ENCODE data around the gene CAAP1.

CAAP1 gene

GRCh38 chr9:26892251-26893029, at the start of gene CAAP1 (continued):
- TF ChIP-seq ZNF548 (tag by site-specific recombination; IDR thresholded peaks at IDR 0.05) (no peak), ZNF114 (tag by site-specific recombination; IDR thresholded peaks at IDR 0.05) (no peak), HOXA7 (CRISPR knock-in tag; IDR thresholded peaks at IDR 0.05; ENCODE audit: borderline replicate concordance) (no peak), ZNF404 (tag by site-specific recombination; IDR thresholded peaks at IDR 0.05) (no peak), ZNF654 (tag by site-specific recombination; IDR thresholded peaks at IDR 0.05; ENCODE audit: low read depth) (no peak), ZNF623 (tag by site-specific recombination; IDR thresholded peaks at IDR 0.05) (0 out of 2 replicates have a peak, but pooled peaks have one; percentile 12), ZNF701 (tag by site-specific recombination; IDR thresholded peaks at IDR 0.05) (no peak), ZNF501 (tag by site-specific recombination; IDR thresholded peaks at IDR 0.05) (peak; percentile 90), GLIS2 (tag by site-specific recombination; IDR thresholded peaks at IDR 0.05) (peak; percentile 46; the same call in 1 of the 2 replicates), ZNF785 (tag by site-specific recombination; IDR thresholded peaks at IDR 0.05) (0 out of 2 replicates have a peak, but pooled peaks have one; percentile 31), ZNF621 (tag by site-specific recombination; IDR thresholded peaks at IDR 0.05) (no peak), MZF1 (tag by site-specific recombination; IDR thresholded peaks at IDR 0.05; ENCODE audit: borderline replicate concordance) (peak; percentile 27), ZNF350 (tag by site-specific recombination; IDR thresholded peaks at IDR 0.05) (no peak), ZNF529 (tag by site-specific recombination; IDR thresholded peaks at IDR 0.05; ENCODE audit: insufficient replicate concordance) (no peak), ZNF266 (tag by site-specific recombination; IDR thresholded peaks at IDR 0.05; ENCODE audit: low read depth) (no peak), EGR2 (tag by site-specific recombination; IDR thresholded peaks at IDR 0.05; ENCODE audit: low read depth) (peak; percentile 81), ZSCAN16 (tag by site-specific recombination; IDR thresholded peaks at IDR 0.05) (no peak), CTCF (tag by site-specific recombination; IDR thresholded peaks at IDR 0.05) (peak; percentile 70), ZNF394 (tag by site-specific recombination; IDR thresholded peaks at IDR 0.05; ENCODE audit: borderline replicate concordance) (peak; percentile 98), REST (tag by site-specific recombination; IDR thresholded peaks at IDR 0.05) (peak; percentile 66), ZNF433 (tag by site-specific recombination; IDR thresholded peaks at IDR 0.05; ENCODE audit: low read depth) (no peak), ZNF10 (tag by site-specific recombination; IDR thresholded peaks at IDR 0.05) (no peak), ZNF19 (tag by site-specific recombination; IDR thresholded peaks at IDR 0.05; ENCODE audit: low read depth) (no peak), ZNF514 (tag by site-specific recombination; IDR thresholded peaks at IDR 0.05) (no peak), ZNF391 (tag by site-specific recombination; IDR thresholded peaks at IDR 0.05; ENCODE audit: borderline replicate concordance, low read depth) (no peak; the same call in 1 of the 2 replicates), ZNF561 (tag by site-specific recombination; IDR thresholded peaks at IDR 0.05; ENCODE audit: borderline replicate concordance) (0 out of 2 replicates have a peak, but pooled peaks have one; percentile 66), ZNF175 (tag by site-specific recombination; IDR thresholded peaks at IDR 0.05) (no peak), ZNF560 (tag by site-specific recombination; IDR thresholded peaks at IDR 0.05; ENCODE audit: borderline replicate concordance) (no peak), ZFP37 (tag by site-specific recombination; IDR thresholded peaks at IDR 0.05) (peak; percentile 27; the same call in 1 of the 2 replicates)
- TF ChIP-seq, protein P1, sequence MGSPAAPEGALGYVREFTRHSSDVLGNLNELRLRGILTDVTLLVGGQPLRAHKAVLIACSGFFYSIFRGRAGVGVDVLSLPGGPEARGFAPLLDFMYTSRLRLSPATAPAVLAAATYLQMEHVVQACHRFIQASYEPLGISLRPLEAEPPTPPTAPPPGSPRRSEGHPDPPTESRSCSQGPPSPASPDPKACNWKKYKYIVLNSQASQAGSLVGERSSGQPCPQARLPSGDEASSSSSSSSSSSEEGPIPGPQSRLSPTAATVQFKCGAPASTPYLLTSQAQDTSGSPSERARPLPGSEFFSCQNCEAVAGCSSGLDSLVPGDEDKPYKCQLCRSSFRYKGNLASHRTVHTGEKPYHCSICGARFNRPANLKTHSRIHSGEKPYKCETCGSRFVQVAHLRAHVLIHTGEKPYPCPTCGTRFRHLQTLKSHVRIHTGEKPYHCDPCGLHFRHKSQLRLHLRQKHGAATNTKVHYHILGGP (tag by site-specific recombination; IDR thresholded peaks at IDR 0.05), result no peak
- TF ChIP-seq, protein P2, sequence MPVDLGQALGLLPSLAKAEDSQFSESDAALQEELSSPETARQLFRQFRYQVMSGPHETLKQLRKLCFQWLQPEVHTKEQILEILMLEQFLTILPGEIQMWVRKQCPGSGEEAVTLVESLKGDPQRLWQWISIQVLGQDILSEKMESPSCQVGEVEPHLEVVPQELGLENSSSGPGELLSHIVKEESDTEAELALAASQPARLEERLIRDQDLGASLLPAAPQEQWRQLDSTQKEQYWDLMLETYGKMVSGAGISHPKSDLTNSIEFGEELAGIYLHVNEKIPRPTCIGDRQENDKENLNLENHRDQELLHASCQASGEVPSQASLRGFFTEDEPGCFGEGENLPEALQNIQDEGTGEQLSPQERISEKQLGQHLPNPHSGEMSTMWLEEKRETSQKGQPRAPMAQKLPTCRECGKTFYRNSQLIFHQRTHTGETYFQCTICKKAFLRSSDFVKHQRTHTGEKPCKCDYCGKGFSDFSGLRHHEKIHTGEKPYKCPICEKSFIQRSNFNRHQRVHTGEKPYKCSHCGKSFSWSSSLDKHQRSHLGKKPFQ (tag by site-specific recombination; IDR thresholded peaks at IDR 0.05), result peak; percentile 71; the same call in 1 of the 2 replicates
- TF ChIP-seq, protein P3, sequence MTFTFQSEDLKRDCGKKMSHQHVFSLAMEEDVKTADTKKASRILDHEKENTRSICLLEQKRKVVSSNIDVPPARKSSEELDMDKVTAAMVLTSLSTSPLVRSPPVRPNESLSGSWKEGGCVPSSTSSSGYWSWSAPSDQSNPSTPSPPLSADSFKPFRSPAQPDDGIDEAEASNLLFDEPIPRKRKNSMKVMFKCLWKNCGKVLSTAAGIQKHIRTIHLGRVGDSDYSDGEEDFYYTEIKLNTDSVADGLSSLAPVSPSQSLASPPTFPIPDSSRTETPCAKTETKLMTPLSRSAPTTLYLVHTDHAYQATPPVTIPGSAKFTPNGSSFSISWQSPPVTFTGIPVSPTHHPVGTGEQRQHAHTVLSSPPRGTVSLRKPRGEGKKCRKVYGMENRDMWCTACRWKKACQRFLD (tag by site-specific recombination; IDR thresholded peaks at IDR 0.05), result no peak

Measured in HEK293 (cell line).